EH (cell line): ENCODE measurements around the gene NDP.

Experiments used
- DNase-seq: peaks from one replicate; pipeline ENCODE4 v3.0.0-alpha.2; 2015; ENCODE audit warnings: low read depth

NDP gene, protein sequence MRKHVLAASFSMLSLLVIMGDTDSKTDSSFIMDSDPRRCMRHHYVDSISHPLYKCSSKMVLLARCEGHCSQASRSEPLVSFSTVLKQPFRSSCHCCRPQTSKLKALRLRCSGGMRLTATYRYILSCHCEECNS

GRCh38 chrX:43973249-43974099 is at the start of gene NDP:
Gene NDP (minus strand): TSS chrX:43973390. CDS start chrX:43958645, 14,745 bp downstream.
- DNase-seq, result no peak

GRCh38 chrX:44022964-44023363 is 49.8 kb upstream of the NDP start:
- DNase-seq, result no peak

GRCh38 chrX:44020693-44021092 is 47.5 kb upstream of the NDP start:
- no peak for DNase-seq

GRCh38 chrX:44019911-44020310 is 46.7 kb upstream of the NDP start:
- no peak for DNase-seq

GRCh38 chrX:44017676-44018075 is 44.5 kb upstream of the NDP start:
- peak; percentile 2 for DNase-seq

- no peak for DNase-seq
Observed at GRCh38 chrX:44016906-44017305, 43.7 kb upstream of the NDP start.

GRCh38 chrX:44012484-44013096 is 39.4 kb upstream of the NDP start:
- peak; percentile 57 for DNase-seq

DNA sequence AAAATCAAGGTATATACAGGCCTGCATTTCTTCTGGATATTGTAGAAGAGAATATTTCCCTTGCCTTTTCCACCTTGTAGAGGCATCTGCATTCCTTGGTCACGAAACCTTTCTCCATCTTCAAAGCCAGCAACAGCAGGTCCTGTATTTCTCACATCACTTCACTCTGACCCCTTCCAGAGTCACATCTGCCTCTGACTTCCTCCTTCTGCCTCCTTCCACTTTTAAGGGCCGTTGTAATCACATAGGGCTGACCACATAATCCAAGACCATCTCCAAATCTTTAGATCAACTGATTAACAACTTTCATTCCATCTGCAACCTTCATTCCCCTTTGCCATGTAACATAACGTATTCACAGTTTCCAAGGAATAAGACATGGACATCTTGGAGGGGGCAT is 38.3 kb upstream of the NDP start:
- no peak for DNase-seq

DNA sequence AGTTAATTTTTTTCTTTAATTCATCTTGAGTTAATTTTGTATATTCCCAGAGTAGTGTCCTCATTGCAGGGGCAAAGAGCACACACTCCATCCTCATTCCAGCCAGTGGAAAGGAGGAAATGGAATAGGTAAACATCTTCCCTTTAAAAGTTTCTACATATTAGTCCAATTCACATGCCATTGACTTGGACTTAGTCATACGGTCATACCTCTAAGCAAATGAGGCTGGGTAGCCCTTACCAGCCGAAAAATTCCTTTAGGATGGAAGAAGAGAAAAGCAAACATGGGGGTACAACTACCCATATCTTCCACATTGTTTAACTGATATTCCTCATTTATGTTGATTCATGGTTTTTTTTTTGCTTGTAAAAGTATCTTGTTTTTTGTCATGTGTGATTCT is 37.4 kb upstream of the NDP start:
- DNase-seq, result no peak

- no peak for DNase-seq
Observed at GRCh38 chrX:44006081-44006480, 32.9 kb upstream of the NDP start.

DNA sequence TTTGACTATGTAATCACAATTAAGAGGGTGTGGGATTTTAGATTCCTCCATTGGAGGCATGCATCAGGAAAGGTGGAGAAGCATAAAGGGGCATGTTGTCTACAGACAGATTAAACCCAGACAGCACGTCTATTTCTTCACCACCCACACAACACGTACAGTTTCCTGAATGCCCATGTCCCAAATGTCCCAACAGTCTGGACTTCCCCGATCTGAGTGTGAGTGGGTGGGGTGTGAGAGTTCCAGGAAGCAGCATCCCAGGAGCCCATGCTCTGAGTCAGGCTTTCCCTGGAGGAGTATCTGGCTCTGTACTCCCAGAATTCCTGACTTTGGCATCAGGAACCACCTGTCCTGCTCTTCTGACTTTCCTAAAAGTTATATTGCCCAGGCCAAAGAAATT is 30.8 kb upstream of the NDP start:
- DNase-seq, result no peak

- DNase-seq, result no peak
Observed at GRCh38 chrX:44002567-44002966, 29.4 kb upstream of the NDP start.

- DNase-seq, result no peak
Observed at GRCh38 chrX:43998374-43998773, 25.2 kb upstream of the NDP start.

DNA sequence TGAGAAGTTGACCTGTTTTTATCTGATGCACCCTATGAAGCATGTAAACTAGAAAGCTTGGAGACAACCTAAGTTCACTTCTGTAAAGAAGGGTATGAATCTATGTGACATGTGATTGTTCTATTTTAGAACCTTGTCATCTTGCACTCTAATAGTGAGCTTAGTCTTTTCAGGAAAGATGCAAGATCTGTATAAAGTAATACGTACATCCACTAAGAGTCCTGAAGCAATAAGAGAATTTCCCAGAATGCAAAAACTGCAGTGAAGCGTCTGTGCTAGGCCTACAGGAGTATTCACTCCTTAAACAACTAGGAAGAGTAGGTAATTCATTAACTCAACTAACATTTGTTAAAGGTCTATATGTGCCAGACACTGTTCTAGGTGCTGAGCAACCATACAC is 23.3 kb upstream of the NDP start:
- no peak for DNase-seq

DNA sequence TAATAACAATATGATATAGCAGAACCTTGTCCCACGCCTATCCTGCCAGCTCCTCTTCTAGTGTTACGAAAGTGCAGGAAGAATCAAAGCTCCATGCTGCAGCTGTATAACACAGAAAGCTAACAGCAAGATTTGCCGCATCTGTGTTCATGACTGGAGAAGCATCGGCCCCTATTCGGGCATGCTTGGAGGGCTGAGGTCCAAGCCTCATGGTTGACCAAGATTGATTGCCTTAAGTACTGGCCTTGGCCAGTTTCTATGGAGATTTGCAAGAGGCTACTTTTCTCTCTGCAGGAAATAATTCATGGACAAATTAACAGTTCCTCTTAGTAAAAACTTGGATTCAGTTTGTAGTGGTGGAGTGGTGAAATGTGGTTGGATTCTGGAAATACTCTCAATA is 12.9 kb upstream of the NDP start:
- DNase-seq, result no peak

DNA sequence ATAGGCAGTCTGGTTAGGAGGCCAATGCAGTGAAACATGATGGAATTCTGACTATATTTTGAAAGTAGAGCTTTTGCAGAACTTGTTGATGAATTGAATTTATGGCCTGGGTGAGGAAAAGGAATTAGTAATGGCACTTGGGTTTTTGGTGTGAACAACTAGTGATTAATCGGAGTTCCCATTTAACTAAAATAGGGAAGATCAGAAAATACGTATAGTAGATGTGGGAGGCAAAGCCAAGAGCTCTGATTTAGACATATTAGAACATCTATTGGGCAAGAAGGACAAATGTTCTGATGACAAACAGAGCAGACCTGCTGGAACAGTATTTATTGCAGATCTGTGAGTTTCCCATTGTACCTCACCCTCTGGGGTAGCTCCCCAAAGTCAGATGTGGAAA is 12.3 kb upstream of the NDP start:
- DNase-seq, result no peak

- no peak for DNase-seq
Observed at GRCh38 chrX:43978226-43978625, 5.0 kb upstream of the NDP start.

DNA sequence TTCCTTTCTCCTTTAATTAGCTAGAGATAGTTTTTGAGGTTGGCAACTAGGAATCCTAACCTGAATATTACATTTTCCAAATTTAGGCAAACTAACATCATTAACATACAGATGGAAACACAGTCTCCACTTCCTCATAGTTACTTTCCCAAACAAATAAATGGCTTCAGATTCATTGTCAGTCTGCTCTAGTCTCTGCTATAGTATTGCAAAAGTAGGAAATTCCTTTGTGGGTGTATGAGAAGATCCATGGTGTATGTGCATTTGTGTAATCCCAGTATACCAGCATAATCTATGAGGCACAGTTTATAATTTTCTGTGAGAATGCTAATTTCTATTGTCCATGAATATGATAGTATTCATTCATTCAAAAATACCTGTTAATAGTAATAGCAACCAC is 3.0 kb upstream of the NDP start:
- no peak for DNase-seq

DNA sequence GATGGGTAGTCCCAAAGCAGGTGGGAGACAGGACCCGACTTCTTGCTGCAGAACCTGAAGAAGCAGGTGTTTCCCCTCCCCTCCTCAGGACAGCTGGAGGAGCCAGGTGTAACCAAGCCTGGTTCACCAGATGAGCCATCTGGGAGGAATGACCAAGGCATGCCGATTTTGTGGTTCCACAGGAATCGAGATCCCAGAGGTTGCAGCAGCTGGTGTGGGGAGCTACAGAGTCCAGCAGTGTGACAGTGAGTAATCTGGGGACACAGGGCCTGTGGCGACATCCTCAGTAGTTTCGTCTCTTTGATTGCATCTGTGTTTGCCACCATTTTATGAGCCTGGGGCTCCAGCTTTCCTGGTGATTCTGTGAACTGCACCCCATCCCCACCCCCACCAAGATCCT is 2.6 kb upstream of the NDP start:
- no peak for DNase-seq

DNA sequence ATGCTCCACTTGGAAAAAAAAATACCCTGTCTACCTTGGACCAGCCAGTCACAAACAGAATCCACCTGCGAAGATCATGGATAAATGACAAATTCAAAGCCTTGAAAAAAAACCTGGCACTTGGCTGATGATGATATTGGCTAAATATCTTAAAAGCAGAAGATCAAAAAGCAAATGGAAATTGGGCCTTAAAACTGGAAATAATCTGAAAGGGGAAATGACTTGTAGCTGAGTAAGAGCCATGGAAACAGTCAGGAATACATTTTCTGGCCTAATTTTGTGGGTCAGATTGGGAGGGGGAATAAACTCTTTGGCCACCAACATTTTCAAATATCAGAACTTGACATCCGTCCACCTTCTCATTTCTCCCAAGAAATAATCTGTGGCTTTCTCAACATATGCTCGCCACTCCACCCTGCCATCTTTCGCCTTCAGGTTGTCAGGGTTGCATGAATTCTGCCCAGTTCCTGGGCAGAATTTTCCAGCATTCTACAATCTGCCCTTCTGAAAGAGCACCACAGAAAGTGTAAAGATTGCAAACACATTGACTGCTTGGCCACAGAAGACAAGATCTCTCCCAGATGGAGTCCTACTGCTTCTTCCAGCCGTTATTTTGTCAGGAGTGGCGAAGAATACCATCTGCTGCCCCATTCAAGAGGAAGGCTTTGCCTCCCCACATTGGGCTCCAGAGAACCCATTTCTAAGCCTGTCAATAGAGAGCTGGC is 1.7 kb upstream of the NDP start:
- DNase-seq, result no peak

GRCh38 chrX:43974100-43974475 is 898 bp upstream of the NDP start:
- DNase-seq, result no peak

- no peak for DNase-seq
Observed at GRCh38 chrX:43971966-43972961, 926 bp downstream of the NDP start.
